ENCODE measurements around the gene KBTBD7.
"Not testable (repeated sequence)": the region's sequence is repeated elsewhere in the genome, so short reads cannot be mapped to it uniquely, and the experiment has no call there.

Gene KBTBD7

DNA sequence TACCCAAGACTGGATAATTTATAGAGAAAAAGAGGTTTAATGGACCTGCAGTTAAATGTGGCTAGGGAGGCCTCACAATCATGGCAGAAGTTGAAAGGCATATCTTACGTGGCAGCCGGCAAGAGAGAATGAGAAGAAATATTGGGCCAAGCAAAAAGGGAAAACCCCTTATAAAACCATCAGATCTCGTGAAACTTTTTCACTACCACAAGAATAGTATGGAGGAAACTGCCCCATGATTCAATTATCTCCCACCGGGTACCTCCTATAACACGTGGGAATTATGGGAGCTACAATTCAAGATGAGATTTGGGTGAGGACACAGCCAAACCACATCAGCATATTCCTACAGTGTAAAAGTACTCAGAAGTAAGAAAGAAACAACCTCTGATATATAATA, 4.7 kb upstream of the KBTBD7 start:
- DNase-seq (ENCODE audit: low read depth): no peak

DNA sequence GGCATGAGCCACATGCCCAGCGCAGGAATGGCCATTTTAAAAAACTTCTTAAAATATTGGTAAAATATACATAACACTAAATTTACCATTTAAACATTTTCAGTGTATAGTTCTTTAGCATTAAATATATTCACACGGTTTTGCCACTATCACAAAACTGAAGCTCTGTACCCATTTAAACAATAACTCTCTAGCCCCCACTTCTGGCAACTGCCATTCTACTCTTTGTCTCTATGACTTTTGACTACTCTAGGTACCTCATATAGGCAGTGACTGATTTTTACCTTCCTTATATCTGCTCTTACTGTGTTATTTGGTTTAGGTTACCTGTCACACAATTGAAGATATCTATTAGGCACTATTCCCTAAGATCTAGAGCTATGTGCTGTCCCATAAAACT, 2.3 kb upstream of the KBTBD7 start:
- DNase-seq (ENCODE audit: low read depth): no peak

DNA sequence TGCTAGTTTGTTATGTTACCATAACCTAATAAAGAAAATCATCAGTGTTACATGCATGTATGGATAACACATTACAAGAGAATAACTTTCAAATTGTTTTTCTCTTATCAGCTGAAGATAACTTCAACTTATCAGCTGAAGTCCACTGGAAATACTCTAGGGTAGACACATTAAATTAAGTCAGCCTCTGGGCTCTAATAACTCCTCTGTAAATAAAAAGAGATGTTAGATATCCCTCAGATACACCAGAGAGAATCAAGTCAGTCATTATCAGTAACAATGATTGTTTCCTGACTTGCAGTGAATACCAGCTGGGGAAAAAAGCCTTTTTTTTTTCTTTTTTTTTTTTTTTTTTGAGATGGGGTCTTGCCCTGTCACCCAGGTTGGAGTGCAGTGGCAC, 1.6 kb upstream of the KBTBD7 start:
- no peak for DNase-seq (ENCODE audit: low read depth)

DNA sequence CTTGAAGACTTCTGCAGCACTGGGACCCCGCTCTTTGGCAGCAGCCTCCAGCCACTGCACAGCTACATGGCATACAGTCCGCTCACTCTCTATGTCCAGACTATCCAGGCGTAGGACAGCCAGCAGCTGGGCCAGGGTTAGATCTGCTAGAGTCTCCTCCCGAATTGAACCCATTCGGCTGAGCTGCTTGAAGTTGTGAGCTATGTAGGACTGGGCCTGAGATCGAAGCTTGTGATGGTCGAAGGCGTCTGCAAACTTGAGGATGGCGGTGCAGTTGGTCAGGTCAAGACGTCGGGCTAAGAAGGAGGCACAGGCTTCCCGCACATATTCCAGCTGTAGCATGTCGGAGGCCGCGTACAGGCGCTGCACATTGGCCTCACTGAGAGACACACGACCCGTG, 900 bp downstream of the KBTBD7 start:
- no peak for DNase-seq (ENCODE audit: low read depth)

DNA sequence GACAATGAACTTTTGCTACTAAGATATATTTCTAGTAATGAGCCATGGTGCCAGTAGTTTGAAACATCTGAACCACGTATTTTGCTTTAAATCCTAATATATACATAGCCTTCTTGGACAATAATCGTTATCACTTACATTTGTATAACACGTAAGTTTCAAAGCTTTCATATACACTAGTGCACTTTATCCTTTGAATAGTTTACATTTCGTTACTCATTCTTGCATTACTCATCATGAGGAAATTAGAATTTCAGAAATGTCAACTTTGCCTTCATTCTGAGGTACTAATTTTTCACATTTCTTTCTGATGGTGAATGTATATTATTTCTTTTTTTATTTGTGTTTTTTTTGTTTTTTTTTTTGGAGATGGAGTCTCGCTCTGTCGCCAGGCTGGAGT, 5.8 kb downstream of the KBTBD7 start:
- no peak for DNase-seq (ENCODE audit: low read depth)

DNA sequence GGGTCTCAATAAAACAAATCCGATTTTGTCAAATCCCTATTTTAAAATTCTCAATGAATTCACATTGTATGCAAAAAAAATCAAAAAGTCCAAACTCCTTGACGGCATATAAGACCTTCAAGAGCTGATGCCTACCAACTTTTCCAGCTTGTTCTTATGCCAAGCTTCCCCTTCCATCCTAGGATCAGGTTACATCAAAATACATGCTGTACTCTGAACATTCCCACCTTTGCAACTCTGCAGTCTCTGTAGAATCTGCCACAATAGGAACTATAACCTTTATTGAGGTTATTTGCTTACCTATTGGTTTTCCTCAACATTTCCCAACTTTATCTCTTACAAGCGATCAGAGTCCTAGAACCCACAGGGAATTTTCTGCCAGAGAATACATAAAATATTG, 7.9 kb downstream of the KBTBD7 start:
- no peak for DNase-seq (ENCODE audit: low read depth)

DNA sequence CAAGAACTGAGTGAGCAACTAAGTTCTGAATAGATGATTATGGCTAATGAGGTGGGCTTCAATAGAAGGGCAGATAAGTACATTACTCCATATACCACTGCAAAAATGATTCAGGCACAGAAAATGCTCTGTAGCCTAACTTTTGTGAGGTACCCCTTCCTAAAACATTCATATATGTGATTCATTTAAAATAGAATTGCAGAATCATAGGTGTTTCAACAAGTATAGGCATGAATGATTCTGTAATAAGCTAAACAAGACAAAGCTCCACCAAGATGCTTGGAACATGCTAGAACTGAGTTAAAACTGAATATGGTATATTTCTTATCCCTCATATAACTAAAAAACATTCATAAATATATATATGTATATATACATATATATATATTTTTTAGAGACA, 12.1 kb downstream of the KBTBD7 start:
- DNase-seq (ENCODE audit: low read depth): no peak

DNA sequence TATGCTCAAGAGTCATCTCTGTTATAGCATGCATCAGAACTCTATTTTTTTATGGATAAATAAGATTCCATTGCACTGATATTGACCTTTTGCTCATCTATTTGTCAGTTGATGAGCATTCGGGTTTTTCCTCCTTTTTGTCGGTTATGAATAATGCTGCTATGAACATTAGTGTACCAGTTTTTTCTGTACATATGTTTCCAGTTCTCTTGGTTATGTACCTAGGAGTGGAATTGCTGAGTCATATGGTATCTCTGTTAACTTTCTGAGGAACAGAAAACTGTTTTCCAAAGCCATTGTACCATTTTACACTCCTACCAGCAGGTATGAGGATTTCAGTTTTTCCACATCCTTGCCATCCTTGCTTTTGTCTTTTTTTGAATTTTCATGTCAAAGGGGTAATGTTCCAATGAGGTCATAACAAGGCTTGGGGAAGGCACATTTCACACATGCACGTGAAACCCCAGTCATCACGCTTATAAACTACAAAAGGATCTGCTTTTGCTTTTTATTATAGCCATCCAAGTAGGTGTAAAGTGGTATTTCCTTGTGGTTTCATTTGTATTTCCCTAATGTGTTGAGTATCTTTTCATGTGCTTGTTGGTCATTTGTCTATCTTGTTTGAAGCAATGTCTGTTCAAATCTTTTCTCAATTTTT, 14.6 kb downstream of the KBTBD7 start:
- DNase-seq (ENCODE audit: low read depth): no peak

DNA sequence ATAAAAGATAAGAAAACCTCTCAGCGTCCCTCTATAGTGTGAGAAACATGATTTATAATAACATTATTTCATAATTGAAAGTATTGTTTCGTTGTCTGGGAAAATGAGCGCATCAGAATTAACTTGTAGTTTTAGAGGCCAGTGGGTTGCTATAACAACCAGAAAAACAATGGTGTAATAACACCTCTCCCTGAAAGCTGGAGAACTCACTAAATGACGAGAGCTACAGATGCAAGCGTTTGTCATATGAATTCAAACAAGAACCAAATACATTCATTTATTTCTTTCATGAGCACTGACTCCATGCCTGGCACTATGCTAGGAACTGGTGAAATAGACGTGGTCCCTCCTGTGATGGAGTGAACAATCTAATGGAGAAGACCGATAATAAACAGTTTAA, 16.3 kb downstream of the KBTBD7 start:
- DNase-seq (ENCODE audit: low read depth): no peak

DNA sequence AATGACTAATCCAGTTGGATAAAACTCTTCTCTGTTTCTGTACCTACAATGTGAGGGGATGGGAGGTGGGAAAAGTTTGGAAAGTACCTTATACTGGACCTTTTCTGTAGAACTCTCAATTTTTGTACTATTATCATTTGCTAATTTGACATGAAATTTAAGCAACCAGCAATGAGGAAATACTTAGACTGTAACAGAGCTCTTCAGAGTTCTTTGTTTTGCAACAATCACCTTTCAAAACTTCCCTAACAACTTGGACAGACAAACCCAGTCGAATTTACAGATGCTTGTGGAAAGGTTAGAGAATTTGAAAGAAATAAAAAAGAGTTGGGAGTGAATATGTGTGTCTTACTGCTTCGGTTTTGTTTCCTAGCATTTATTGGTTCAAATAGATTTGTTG, 16.8 kb downstream of the KBTBD7 start:
- DNase-seq (ENCODE audit: low read depth): no peak

DNA sequence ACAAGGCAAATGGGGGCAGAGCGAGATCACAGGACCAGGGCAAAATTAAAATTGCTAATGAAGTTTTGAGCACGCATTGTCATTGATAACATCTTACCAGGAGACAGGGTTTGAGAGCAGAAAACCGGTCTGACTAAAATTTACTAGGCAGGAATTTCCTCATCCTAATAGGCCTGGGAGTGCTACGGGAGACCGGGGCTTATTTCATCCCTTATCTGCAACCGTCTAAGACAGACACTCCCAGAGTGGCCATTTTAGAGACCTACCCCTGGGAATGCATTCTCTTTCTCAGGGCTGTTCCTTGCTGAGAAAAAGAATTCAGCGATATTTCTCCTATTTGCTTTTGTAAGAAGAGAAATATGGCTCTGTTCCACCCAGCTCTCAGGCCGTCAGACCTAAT, 18.8 kb downstream of the KBTBD7 start:
- not testable (repeated sequence) for DNase-seq (ENCODE audit: low read depth)

DNA sequence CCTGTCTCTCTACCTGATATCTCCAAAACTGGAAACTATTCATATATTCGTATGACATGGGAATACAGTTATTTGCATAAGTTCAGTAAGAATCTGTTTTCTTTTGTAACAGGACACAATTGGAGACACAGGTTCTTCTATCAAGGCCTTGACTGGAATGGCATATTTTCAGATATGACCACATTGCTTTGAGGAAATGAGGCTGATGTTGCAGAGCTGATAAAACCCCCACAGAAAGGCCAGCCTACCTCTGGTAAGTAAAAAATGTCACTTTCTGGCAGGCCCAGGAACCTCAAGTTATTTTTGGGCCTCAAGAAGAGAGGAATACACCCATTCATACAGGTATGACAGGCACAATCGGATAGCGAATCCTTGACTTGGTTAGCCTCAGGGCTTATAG, 32.2 kb downstream of the KBTBD7 start:
- no peak for DNase-seq (ENCODE audit: low read depth)

DNA sequence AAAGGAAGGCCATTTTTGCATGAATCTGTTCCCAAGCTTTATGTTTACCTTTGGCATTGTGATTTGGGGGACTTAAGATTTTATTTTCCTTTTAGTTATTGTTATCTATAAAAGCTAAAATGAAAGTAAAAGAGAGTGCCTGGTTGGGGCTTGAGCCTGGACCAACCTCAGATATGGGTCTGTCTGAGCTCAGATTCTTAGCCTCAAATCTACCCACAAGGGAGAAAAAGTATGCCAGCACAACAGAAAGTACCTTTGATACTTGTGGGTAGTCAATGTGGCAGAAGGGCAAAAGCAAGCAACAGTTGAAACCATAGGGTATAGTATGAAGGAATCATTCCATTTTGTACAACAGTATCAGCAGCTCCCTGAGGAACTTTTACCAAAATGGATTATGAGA, 35.2 kb downstream of the KBTBD7 start:
- DNase-seq (ENCODE audit: low read depth): no peak

DNA sequence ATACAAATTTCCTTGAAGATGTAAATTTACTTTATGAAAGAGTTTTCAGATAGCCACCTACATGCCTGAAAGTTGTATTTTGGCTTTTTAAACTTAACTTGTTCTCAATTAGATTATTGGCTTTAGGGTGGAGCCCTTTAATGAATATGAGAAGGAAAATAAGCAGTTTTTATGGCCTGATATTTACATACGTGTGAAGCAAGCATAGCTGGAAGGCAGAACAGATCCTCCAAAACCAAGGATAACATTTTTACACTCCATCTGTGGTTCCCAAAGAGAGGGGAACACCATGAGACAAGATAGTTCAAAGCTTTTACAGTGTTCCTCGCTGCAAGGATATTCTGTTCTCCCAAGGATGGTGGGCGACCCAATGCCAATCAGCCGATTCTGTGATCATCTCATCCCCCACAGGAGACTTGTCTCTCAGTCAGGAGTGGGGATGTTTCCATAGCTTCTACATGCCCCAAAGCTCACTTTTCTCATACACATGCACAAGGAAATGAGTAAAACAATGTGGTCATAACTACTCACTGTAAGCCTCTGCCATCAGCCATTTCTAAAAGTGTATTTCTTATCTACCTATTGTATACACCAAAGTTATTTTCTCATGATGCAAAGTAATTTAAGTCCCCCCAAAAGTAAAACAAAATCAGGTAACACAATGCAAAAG, 37.2 kb downstream of the KBTBD7 start:
- DNase-seq (ENCODE audit: low read depth): no peak

DNA sequence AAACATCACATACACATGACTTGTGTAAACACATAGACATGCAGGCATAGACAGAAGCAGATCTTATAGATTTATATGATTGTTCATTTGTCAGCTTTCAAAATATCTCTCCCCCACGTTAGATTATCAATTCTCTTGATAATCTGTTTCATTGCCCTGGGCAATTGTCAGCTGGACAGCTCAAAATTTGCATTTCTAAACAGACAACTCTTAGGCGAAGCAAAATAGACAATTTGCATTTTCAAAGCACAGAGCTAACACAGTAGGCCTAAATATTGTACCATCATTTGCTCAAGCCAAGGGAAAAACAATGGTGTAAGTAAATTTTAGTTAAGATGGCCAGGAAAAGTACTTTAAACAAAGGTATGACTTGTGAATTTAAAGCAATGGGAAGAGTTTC, 37.7 kb downstream of the KBTBD7 start:
- DNase-seq (ENCODE audit: low read depth): no peak

DNA sequence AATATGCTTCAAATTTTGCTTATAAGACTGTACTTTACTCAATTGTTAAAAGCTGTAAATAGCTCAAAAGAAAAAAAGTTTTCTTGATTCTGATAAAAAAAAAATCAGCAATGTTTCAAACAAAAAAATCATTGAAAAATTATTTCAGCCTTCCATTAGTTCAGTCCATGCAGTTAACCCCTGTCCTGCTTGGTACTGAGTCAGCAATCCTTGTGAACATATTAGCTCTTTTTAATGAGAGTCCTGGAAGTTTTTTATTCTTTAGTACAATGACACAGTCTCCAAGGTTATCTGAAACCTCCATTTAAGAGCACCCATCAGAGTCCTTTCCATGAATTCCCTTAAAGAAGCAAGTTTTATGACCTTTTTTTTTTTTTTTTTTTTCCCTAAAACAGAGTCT, 40.3 kb downstream of the KBTBD7 start:
- no peak for DNase-seq (ENCODE audit: low read depth)

DNA sequence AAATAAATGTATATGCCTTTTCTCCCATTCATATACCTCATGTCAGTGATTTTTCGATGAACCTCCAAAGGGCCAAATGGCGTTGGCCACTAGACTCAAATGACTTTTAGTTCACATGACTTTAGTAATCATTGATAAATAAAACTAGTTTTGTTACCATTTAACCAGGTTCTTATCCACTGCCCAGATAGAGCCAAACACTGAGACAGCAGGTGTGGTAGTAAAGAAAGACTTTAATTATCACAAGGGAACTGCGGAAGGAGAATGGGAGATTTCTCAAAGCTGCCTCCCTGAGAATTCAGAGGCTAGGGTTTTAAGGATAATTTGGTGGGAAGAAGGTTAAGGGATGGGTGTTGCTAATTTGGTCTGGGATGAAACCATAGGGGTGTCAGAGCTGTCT, 42.4 kb downstream of the KBTBD7 start:
- DNase-seq (ENCODE audit: low read depth): no peak

DNA sequence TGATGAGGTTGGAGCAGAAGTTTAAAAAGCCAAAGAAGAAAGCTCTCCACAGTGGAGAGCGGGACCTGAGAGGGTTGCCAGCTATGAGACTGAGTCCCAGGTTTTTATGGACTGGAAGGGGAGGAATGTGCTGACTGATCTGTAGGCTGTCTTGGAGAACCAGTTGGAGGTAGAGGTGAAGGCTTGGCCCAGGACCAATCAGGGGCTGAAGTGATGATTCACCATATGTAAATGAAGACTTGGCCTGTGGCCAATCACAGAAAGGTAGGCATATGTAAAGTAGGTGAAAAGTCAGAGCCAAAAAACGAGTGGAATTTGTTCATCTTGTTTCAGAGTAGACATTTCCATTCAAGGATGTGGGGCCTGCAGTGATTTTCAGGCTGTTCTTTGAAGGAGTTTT, 44.3 kb downstream of the KBTBD7 start:
- no peak for DNase-seq (ENCODE audit: low read depth)

DNA sequence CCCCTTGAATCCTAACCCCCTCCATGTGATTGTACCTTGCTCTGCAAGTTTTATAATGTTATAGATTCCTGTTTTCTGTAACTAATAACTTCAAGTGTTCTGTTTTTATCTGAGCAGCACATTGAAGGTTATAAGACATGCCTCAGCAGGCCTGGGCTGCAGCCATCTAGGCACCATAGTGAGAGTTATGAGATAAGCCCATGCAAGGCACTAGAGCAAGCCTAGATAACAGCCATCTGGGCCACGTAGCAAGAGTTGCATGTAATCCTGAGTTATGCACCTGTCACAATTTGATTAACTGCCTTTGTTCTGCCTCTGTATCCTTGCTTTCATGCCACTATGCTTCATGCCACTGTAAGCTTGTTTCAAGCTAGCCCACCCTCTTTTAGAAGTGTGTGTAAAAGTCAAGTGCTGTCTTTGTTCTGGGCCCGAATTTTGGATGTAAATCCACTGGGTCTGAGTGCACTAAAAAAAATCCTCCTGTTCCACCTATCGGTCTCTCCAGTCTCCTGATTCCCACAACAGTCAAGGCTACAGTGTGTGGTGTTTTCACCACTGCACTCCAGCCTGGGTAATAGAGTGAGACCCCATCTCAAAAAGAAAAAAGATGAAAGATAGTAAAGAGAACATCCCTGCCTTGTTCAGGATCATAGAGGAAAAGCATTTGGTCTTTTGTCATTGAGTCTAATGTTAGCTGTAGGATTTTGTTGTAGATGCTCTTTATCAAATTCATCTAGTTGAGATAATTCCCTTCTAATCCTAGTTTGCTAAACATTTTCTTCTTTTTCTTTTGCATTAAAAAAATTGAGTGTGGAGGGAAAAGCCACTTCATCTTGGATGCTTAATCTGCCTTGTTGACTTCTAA, 45.7 kb downstream of the KBTBD7 start:
- DNase-seq (ENCODE audit: low read depth): no peak

DNA sequence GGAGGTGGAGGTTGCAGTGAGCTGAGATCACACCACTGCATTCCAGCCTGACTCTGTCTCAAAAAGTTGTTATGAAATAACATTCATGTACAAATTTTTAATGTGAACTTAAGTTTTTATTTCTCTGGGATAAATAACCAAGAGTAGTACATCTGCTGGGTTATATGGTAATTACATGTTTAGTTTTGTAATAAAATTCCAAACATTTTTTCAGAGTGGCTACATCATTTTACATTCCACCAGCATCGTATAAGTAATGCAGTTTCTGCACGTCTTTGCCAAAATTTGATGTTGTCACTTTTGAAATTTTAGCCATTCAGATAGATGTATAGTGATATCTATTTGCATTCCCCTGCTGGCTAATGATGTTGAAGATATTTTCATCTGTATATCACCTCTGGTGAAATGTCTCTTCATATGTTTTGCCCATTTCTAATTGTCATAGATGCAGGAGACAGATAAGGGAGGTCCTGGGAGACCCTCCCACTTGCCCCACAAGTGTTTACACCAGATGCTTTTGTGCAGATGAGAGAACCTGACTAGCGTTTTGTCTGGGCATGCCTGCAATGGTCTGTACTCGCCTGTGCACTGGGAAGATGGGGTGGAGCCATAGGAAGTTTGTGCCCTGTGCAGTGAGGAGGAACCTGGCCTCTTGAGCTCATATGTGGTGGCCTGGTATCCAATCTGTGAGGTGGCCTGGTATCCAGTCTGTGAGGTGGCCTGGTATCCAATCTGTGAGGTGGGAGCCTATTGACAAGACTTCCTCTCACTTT, 49.0 kb downstream of the KBTBD7 start:
- no peak for DNase-seq (ENCODE audit: low read depth)

DNA sequence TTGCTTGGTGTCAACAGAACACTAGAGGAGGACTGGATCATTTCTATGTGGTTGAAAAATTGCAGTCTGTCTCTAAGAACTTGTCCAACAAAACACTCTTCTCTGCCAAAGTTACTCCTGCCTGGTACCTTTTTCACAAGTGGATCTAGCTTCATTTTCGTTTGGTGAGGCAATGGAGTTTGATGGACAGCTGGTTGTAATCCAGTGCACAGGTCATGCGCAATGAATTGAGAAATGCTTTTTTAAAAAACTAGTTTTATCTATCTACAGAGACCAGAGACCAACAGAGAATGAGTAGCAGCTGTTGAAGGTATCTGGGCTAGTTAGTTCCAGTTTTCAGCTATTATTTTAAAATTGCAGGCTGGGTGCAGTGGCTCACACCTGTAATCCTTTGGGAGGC, 49.8 kb downstream of the KBTBD7 start:
- DNase-seq (ENCODE audit: low read depth): no peak
